WTC11 (cell line): ENCODE results near the gene WDR55. TPM values are rescaled to one million over a fixed set of nuclear protein-coding genes. Genes with fewer than 3 reads are reported as not detected.
"Not testable (repeated sequence)": the region's sequence is repeated elsewhere in the genome, so short reads cannot be mapped to it uniquely, and the experiment has no call there.

ENCODE experiments used
- ATAC-seq: fragments of 200-7000 bp; cut with Tn5 transposase; 2 replicates; pipeline ENCODE4 v1.10.0; 2021; ENCODE audit warnings: mild to moderate bottlenecking, moderate library complexity
- CTCF ChIA-PET: fragments of 300-600 bp; sonication (Branson Sonifier 250); formaldehyde crosslinking; loops from one replicate; lab custom pipeline; 2021; ENCODE audit warnings: antibody characterized with exemption; lab: Charles Lee
- POLR2A ChIA-PET: fragments of 350-600 bp; sonication (Branson Sonifier 250); formaldehyde crosslinking; loops from one replicate; lab custom pipeline; 2021; ENCODE audit warnings: antibody characterized with exemption; lab: Charles Lee
- DNase-seq: peaks from one replicate; pipeline ENCODE4 v3.0.0; 2021; ENCODE audit warnings: low spot score
- H3K27ac Mint-ChIP-seq: 2 replicates; pipeline ENCODE4 v1.8.0; 2021; ENCODE audit warnings: mixed read lengths
- H3K27me3 Mint-ChIP-seq: 2 replicates; pipeline ENCODE4 v1.8.0; 2021; ENCODE audit warnings: low read depth, mild to moderate bottlenecking, moderate library complexity, mixed read lengths
- H3K36me3 Mint-ChIP-seq: 2 replicates; pipeline ENCODE4 v1.8.0; 2021; ENCODE audit warnings: mixed read lengths
- H3K4me1 Mint-ChIP-seq: 2 replicates; pipeline ENCODE4 v1.8.0; 2022; ENCODE audit warnings: mixed read lengths
- H3K4me3 Mint-ChIP-seq: 2 replicates; pipeline ENCODE4 v1.8.0; 2021; ENCODE audit warnings: mild to moderate bottlenecking, moderate library complexity, mixed read lengths
- H3K9me3 Mint-ChIP-seq: 2 replicates; pipeline ENCODE4 v1.8.0; 2021; ENCODE audit warnings: mixed read lengths
- ATF1 ChIP-seq: sonication (generic); formaldehyde crosslinking; IDR thresholded peaks from 2 replicates; pipeline ENCODE4 v1.8.1; 2023; ENCODE audit warnings: mild to moderate bottlenecking, moderate library complexity, missing genetic modification reagents
- CTCF ChIP-seq: fragments of 200-600 bp; IDR thresholded peaks from 2 replicates; pipeline ENCODE4 v1.8.0; 2022; ENCODE audit warnings: antibody characterized with exemption
- FOXJ3 ChIP-seq: sonication (generic); formaldehyde crosslinking; IDR thresholded peaks from 2 replicates; pipeline ENCODE4 v1.9.0; 2021; ENCODE audit warnings: missing genetic modification reagents, mild to moderate bottlenecking, borderline replicate concordance
- FOXP1 ChIP-seq: sonication (generic); formaldehyde crosslinking; IDR thresholded peaks from 2 replicates; pipeline ENCODE4 v1.8.0; 2022; ENCODE audit warnings: missing genetic modification reagents, mild to moderate bottlenecking, moderate library complexity, borderline replicate concordance
- HMGXB4 ChIP-seq: sonication (generic); formaldehyde crosslinking; IDR thresholded peaks from 2 replicates; pipeline ENCODE4 v1.8.1; 2023; ENCODE audit warnings: mild to moderate bottlenecking, moderate library complexity, missing genetic modification reagents
- JAZF1 ChIP-seq: fragments of 250-450 bp; sonication (Bioruptor Pico); IDR thresholded peaks from 2 replicates; pipeline ENCODE4 v1.9.0; 2021; ENCODE audit warnings: moderate library complexity, mild to moderate bottlenecking, inconsistent platforms
- NFATC4 ChIP-seq: fragments of 250-450 bp; sonication (Bioruptor Pico); IDR thresholded peaks from 2 replicates; pipeline ENCODE4 v1.9.0; 2021; ENCODE audit warnings: mild to moderate bottlenecking
- NR2C2 ChIP-seq: sonication (generic); formaldehyde crosslinking; IDR thresholded peaks from 2 replicates; pipeline ENCODE4 v1.8.0; 2022; ENCODE audit warnings: mild to moderate bottlenecking, missing genetic modification reagents
- STAT6 ChIP-seq: sonication (generic); formaldehyde crosslinking; conservative IDR thresholded peaks from 2 replicates; pipeline ENCODE4 v1.8.1; 2023; ENCODE audit warnings: mild to moderate bottlenecking, low read depth, missing genetic modification reagents, moderate library complexity
- ZNF232 ChIP-seq: sonication (generic); formaldehyde crosslinking; IDR thresholded peaks from 2 replicates; pipeline ENCODE4 v1.8.0; 2022; ENCODE audit warnings: mild to moderate bottlenecking, missing genetic modification reagents
- ZNF671 ChIP-seq: fragments of 250-450 bp; sonication (Bioruptor Pico); IDR thresholded peaks from 2 replicates; pipeline ENCODE4 v1.8.0; 2021; ENCODE audit warnings: mild to moderate bottlenecking
- total RNA-seq: library from RNA; stranded (reverse); gene quantifications from 3 replicates; pipeline ENCODE4 v1.2.3, GENCODE V29; 2021
- TF ChIP-seq, protein P1 (sequence below): sonication (generic); formaldehyde crosslinking; IDR thresholded peaks from 2 replicates; pipeline ENCODE4 v1.8.1; 2023; ENCODE audit warnings: mild to moderate bottlenecking, missing genetic modification reagents, moderate library complexity
- TF ChIP-seq, protein P2 (sequence below): fragments of 250-450 bp; sonication (Bioruptor Pico); IDR thresholded peaks from 2 replicates; pipeline ENCODE4 v2.1.2; 2022; ENCODE audit warnings: mild to moderate bottlenecking, moderate library complexity

Gene WDR55
- total RNA-seq, 1 experiment from 2014 or later: 25.3 TPM

DNA sequence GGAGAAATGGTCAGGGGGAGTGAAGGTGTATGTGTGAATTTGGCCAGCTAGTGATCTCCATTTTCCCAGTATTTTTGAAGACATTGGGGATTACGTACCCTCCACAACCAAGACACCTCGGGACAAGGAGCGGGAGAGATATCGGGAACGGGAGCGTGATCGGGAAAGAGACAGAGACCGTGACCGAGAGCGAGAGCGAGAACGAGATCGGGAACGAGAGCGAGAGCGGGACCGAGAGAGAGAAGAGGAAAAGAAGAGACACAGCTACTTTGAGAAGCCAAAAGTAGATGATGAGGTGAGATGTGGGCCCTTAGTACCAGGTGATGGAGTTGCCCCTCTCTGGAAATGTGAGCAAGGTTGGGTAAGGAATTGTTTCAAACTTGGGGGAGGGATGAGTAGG is 5.8 kb upstream of the WDR55 start:
- Mint-ChIP-seq H3K4me3 (no peak overlapping the region), H3K36me3 (peaks cover 72% of the 10 kb centered on the region), H3K27me3 (no peaks in the 10 kb centered on the region), H3K9me3 (no peaks in the 10 kb centered on the region), H3K27ac (no peak overlapping the region), H3K4me1 (no peaks in the 10 kb centered on the region)
- DNase-seq: no peak
- ChIA-PET POLR2A (no interaction called here), CTCF (no interaction called here)
- ATAC-seq: no peak
- TF ChIP-seq JAZF1 (no peak), FOXJ3 (CRISPR knock-in tag) (no peak), FOXP1 (no peak), STAT6 (CRISPR knock-in tag) (no peak), ATF1 (CRISPR knock-in tag) (no peak), ZNF671 (CRISPR knock-in tag) (no peak), NR2C2 (CRISPR knock-in tag) (no peak), CTCF (no peak), NFATC4 (CRISPR knock-in tag) (no peak)
- TF ChIP-seq, protein P1, sequence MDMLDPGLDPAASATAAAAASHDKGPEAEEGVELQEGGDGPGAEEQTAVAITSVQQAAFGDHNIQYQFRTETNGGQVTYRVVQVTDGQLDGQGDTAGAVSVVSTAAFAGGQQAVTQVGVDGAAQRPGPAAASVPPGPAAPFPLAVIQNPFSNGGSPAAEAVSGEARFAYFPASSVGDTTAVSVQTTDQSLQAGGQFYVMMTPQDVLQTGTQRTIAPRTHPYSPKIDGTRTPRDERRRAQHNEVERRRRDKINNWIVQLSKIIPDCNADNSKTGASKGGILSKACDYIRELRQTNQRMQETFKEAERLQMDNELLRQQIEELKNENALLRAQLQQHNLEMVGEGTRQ (CRISPR knock-in tag): no peak
- TF ChIP-seq, protein P2, sequence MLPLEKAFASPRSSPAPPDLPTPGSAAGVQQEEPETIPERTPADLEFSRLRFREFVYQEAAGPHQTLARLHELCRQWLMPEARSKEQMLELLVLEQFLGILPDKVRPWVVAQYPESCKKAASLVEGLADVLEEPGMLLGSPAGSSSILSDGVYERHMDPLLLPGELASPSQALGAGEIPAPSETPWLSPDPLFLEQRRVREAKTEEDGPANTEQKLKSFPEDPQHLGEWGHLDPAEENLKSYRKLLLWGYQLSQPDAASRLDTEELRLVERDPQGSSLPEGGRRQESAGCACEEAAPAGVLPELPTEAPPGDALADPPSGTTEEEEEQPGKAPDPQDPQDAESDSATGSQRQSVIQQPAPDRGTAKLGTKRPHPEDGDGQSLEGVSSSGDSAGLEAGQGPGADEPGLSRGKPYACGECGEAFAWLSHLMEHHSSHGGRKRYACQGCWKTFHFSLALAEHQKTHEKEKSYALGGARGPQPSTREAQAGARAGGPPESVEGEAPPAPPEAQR (CRISPR knock-in tag): no peak

GRCh38 chr5:140660371-140660770 is 4.3 kb upstream of the WDR55 start:
- ATAC-seq, CTCF ChIA-PET, H3K4me3 Mint-ChIP-seq, H3K27me3 Mint-ChIP-seq, H3K4me1 Mint-ChIP-seq, H3K27ac Mint-ChIP-seq, H3K9me3 Mint-ChIP-seq, POLR2A ChIA-PET, DNase-seq: not testable (repeated sequence)
- peaks cover 59% of the 10 kb centered on the region for H3K36me3 Mint-ChIP-seq

DNA sequence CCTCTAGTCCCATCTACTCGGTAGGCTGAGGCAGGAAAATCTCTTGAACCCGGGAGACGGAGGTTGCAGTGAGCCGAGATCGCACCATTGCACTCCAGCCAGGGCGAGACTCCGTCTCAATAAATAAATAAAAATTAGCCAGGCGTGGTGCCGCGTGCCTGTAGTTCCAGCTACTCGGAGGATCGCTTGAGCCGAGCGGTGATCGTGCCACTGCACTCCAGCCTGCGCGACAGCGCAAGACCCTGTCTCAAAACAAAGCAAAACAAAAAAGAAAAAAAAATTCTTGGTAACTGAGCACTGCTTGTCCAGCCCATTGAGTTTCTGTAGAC is 710 bp upstream of the WDR55 start:
- DNase-seq (no peak), ATAC-seq (peak; percentile 5; the same call in 1 of the 2 replicates)
- TF ChIP-seq HMGXB4 (CRISPR knock-in tag) (0 out of 2 replicates have a peak, but pooled peaks have one; percentile 0), JAZF1 (no peak), ZNF232 (no peak), CTCF (no peak)
- ChIA-PET CTCF (interaction anchor here (0.7 kb wide), 1 partner anchor 33 kb away, joined by 3 read pairs; no protein-coding TSS in a partner anchor), POLR2A (interaction anchor here (1.3 kb wide), 1 partner anchor 16 kb away, joined by 3 read pairs; the partner anchor contains the start of genes IK and NDUFA2)
- Mint-ChIP-seq H3K36me3 (peaks cover 59% of the 10 kb centered on the region), H3K27ac (peak overlapping the region; percentile 98), H3K4me1 (peaks cover 6% of the 10 kb centered on the region), H3K4me3 (peak overlapping the region; percentile 99), H3K9me3 (no peaks in the 10 kb centered on the region), H3K27me3 (no peaks in the 10 kb centered on the region)

- Mint-ChIP-seq H3K36me3 (peaks cover 51% of the 10 kb centered on the region), H3K4me1 (peaks cover 10% of the 10 kb centered on the region)
- not testable (repeated sequence) for H3K4me3 Mint-ChIP-seq, H3K27me3 Mint-ChIP-seq, ATAC-seq, H3K27ac Mint-ChIP-seq, H3K9me3 Mint-ChIP-seq, DNase-seq
- ChIA-PET POLR2A (interaction anchor here (0.5 kb wide), 1 partner anchor 58 kb away, joined by 4 read pairs; no protein-coding TSS in a partner anchor), CTCF (interaction anchor here (1.6 kb wide), 1 partner anchor 36 kb away, joined by 4 read pairs; no protein-coding TSS in a partner anchor)
Observed at GRCh38 chr5:140671035-140671434, 6.3 kb downstream of the WDR55 start.
